Measurements from ENCODE around the gene GIGYF2.

GIGYF2 gene, protein sequence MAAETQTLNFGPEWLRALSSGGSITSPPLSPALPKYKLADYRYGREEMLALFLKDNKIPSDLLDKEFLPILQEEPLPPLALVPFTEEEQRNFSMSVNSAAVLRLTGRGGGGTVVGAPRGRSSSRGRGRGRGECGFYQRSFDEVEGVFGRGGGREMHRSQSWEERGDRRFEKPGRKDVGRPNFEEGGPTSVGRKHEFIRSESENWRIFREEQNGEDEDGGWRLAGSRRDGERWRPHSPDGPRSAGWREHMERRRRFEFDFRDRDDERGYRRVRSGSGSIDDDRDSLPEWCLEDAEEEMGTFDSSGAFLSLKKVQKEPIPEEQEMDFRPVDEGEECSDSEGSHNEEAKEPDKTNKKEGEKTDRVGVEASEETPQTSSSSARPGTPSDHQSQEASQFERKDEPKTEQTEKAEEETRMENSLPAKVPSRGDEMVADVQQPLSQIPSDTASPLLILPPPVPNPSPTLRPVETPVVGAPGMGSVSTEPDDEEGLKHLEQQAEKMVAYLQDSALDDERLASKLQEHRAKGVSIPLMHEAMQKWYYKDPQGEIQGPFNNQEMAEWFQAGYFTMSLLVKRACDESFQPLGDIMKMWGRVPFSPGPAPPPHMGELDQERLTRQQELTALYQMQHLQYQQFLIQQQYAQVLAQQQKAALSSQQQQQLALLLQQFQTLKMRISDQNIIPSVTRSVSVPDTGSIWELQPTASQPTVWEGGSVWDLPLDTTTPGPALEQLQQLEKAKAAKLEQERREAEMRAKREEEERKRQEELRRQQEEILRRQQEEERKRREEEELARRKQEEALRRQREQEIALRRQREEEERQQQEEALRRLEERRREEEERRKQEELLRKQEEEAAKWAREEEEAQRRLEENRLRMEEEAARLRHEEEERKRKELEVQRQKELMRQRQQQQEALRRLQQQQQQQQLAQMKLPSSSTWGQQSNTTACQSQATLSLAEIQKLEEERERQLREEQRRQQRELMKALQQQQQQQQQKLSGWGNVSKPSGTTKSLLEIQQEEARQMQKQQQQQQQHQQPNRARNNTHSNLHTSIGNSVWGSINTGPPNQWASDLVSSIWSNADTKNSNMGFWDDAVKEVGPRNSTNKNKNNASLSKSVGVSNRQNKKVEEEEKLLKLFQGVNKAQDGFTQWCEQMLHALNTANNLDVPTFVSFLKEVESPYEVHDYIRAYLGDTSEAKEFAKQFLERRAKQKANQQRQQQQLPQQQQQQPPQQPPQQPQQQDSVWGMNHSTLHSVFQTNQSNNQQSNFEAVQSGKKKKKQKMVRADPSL (N-terminal part only)

GRCh38 chr2:232697059-232697806 is at the start of gene GIGYF2:
Gene GIGYF2 (plus strand): TSS chr2:232697331. CDS start chr2:232735198, 37,867 bp downstream.
- DNase-seq (ENCODE audit: low spot score): peak; percentile 96
- no peak for TF ChIP-seq CTCF (IDR thresholded peaks at IDR 0.05; ENCODE audit: extremely low read depth, missing control alignments)

DNA sequence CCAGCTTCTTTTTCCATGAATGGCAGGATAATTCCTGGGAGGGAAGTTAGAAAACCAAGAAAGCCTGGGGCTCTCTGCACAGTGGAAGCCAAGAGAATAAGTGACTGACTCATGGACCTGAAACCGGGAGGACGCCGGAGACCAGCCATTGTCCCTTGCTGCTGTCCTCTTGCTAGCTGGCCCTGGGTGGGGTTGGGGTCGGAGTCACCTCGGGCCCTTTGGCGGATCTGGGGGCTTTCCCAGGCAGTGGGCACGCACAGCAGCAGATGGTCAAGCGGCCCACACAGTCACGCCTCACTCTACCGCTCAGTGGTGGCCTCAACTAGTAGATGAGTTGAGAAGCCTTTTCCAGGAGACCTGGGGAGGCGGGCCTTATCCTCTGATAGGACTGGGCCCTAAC is 48.1 kb upstream of the GIGYF2 start:
- no peak for TF ChIP-seq CTCF (IDR thresholded peaks at IDR 0.05; ENCODE audit: extremely low read depth, missing control alignments)
- no peak for DNase-seq (ENCODE audit: low spot score)

DNA sequence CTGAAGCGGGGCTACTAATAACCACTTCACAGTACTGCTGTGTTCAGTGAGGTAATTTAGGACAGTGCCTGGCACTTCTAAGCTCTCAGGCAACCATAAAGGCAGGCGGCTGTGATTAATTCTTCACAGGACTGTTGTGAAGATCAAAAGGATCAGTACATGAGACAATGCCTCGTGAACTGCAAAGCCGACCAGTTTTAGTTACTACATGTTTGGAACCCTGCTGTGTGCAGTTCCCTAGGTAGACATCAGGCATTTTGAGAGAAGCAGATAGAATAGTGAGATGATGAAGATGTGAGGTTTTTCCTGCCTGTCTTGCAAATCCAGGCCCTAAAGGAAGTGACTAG is 44.7 kb upstream of the GIGYF2 start:
- no peak for TF ChIP-seq CTCF (IDR thresholded peaks at IDR 0.05; ENCODE audit: extremely low read depth, missing control alignments)
- no peak for DNase-seq (ENCODE audit: low spot score)

DNA sequence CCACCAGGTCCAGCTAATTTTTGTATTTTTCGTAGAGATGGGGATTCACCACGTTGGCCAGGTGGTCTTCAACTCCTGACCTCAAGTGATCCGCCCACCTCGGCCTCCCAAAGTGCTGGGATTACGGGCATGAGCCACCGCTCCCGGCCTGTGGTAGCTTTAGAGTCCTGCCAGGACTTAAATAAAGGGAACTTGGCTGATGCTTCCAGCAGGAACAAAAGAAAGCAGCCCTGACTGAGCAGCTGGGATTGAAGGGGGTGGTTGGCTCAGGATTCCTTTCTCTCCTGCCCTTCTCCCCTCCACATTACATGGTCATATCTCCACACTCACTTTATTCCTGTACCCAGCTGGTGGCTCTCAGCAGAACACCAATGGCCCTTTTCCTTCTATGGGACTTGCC is 43.7 kb upstream of the GIGYF2 start:
- TF ChIP-seq CTCF (IDR thresholded peaks at IDR 0.05; ENCODE audit: extremely low read depth, missing control alignments): no peak
- no peak for DNase-seq (ENCODE audit: low spot score)

GRCh38 chr2:232655392-232655791 is 41.7 kb upstream of the GIGYF2 start:
- no peak for TF ChIP-seq CTCF (IDR thresholded peaks at IDR 0.05; ENCODE audit: extremely low read depth, missing control alignments)
- no peak for DNase-seq (ENCODE audit: low spot score)

DNA sequence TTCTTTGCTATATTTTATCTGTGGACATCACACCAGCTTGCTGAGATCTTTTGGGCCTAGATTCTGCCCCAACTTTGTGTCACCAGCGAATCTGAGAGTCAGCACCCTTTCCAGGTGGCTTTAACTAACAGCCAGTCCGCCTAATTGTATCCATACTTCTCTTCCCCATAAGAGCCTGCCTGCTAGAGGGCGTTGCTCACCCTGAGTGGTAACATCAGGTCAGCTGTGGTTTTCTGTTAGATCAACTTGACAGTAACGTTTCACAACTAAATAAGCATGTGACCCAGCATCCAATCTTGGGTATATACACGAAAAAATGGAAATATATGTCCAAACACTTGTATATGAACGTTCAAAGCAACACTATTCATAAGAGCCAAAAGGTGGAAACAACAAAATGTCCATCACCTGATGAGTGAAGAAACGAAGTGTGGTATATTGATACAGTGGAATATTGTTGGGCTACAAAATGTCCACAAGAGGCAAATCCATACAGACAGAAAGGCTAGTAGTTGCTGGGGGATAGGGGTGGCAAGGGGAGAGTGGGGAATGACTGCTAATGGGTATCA is 38.8 kb upstream of the GIGYF2 start:
- peak; percentile 8 for TF ChIP-seq CTCF (IDR thresholded peaks at IDR 0.05; ENCODE audit: extremely low read depth, missing control alignments)
- DNase-seq (ENCODE audit: low spot score): no peak
